CD8-positive, alpha-beta memory T cell (primary cell): ENCODE results near the gene JKAMP. TPM values are rescaled to one million over a fixed set of nuclear protein-coding genes. Genes with fewer than 3 reads are reported as not detected.

Experiments
- CTCF ChIA-PET: fragments of 350-600 bp; sonication (Branson Sonifier 250); formaldehyde crosslinking; loops from one replicate; lab custom pipeline; 2021; ENCODE audit warnings: antibody characterized with exemption; lab: Charles Lee
- POLR2A ChIA-PET: fragments of 350-600 bp; sonication (Branson Sonifier 250); formaldehyde crosslinking; loops from one replicate; lab custom pipeline; 2021; ENCODE audit warnings: antibody characterized with exemption; lab: Charles Lee
- DNase-seq, 5 donors: peaks; one replicate each; pipeline versions ENCODE4 v3.0.0 to v3.0.0-alpha.2; 2020 to 2022; ENCODE audit warnings: mixed read lengths in 1 of 5
- H3K27ac ChIP-seq: one replicate; pipeline ENCODE4 v1.7.0; 2013; ENCODE audit warnings: low read depth, mild to moderate bottlenecking, low read length, moderate library complexity
- H3K27me3 ChIP-seq: 2 replicates; pipeline ENCODE4 v1.7.0; 2013; ENCODE audit warnings: low read length, mild to moderate bottlenecking; ENCODE audit not compliant: insufficient read depth, poor library complexity, severe bottlenecking
- H3K36me3 ChIP-seq: 2 replicates; pipeline ENCODE4 v1.7.0; 2013; ENCODE audit warnings: mild to moderate bottlenecking, low read length, moderate library complexity; ENCODE audit not compliant: insufficient read depth
- H3K4me1 ChIP-seq: 2 replicates; pipeline ENCODE4 v1.7.0; 2013; ENCODE audit warnings: mild to moderate bottlenecking, low read length, moderate library complexity; ENCODE audit not compliant: insufficient read depth
- H3K4me3 ChIP-seq: 2 replicates; pipeline ENCODE4 v1.7.0; 2013; ENCODE audit warnings: mild to moderate bottlenecking, low read length
- H3K9me3 ChIP-seq: 2 replicates; pipeline ENCODE4 v1.7.0; 2013; ENCODE audit warnings: mild to moderate bottlenecking, low read length
- H3K27ac Mint-ChIP-seq, 8 donors: one replicate each; pipeline ENCODE4 v1.8.0; 2020 to 2021; ENCODE audit warnings: mixed read lengths in 8 of 8, mild to moderate bottlenecking in 6 of 8, inconsistent platforms in 3 of 8, moderate library complexity in 3 of 8
- H3K27me3 Mint-ChIP-seq, 2 donors: one replicate each; pipeline ENCODE4 v1.8.0; 2020 to 2021; ENCODE audit warnings: mixed read lengths in 2 of 2, mild to moderate bottlenecking in 1 of 2, moderate library complexity in 1 of 2
- H3K36me3 Mint-ChIP-seq, 3 donors: one replicate each; pipeline ENCODE4 v1.8.0; 2020 to 2021; ENCODE audit warnings: mixed read lengths in 3 of 3, inconsistent platforms in 1 of 3, mild to moderate bottlenecking in 1 of 3
- H3K4me1 Mint-ChIP-seq, 3 donors: one replicate each; pipeline ENCODE4 v1.8.0; 2020 to 2021; ENCODE audit warnings: mixed read lengths in 3 of 3, inconsistent platforms in 1 of 3, mild to moderate bottlenecking in 1 of 3
- H3K4me3 Mint-ChIP-seq, 7 donors: one replicate each; pipeline ENCODE4 v1.8.0; 2020 to 2021; ENCODE audit warnings: mixed read lengths in 7 of 7, mild to moderate bottlenecking in 6 of 7, moderate library complexity in 4 of 7, inconsistent platforms in 2 of 7
- H3K9me3 Mint-ChIP-seq, 5 donors: one replicate each; pipeline ENCODE4 v1.8.0; 2020 to 2022; ENCODE audit warnings: mixed read lengths in 5 of 5, mild to moderate bottlenecking in 3 of 5, moderate library complexity in 2 of 5, inconsistent platforms in 1 of 5
- polyA plus RNA-seq: library from polyadenylated mRNA; unstranded; fragments of 300-500 nt; fragmentation: Illumina TruSeq; gene quantifications from one replicate; pipeline ENCODE4 v1.2.3, GENCODE V29; 2021
- total RNA-seq, 2 experiments: library from RNA; stranded (reverse); gene quantifications; one replicate each; pipeline ENCODE4 v1.2.3, GENCODE V29; 2021

The JKAMP gene
- total and polyA plus RNA-seq, 3 experiments from 2014 or later, result 22.3 to 57.0 (median 30.4) TPM

DNA sequence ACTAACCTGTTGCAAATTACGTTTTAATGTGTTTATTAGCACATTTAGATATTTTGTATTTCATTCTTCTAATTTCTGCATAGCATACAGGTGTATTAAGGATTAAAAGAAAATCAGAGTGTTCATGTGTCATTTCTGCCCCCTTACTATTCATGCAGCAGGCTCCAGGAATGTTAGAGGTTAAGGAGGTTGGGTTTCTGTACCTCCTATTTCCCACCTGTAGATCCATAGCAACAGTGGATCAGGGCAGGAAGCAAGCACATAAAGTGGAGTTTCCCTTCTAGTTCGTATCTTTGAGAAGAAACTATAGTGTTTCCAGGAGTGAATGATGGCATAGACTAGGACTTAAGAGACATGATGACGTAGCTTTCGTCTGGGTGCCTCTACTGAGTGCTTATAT lies 18.9 kb downstream of the JKAMP start:
- Histone ChIP-seq H3K27ac (no peak overlapping the region), H3K4me1 (peaks cover 6% of the 10 kb centered on the region), H3K27me3 (no peaks in the 10 kb centered on the region), H3K36me3 (no peaks in the 10 kb centered on the region), H3K9me3 (no peaks in the 10 kb centered on the region), H3K4me3 (no peak overlapping the region)
- ChIA-PET POLR2A (no interaction called here), CTCF (interaction anchor here (1.7 kb wide), 1 partner anchor 34 kb away, joined by 4 read pairs; no protein-coding TSS in a partner anchor)
- Mint-ChIP-seq H3K27me3 (no peaks in the 10 kb centered on the region), H3K4me3 (no peak overlapping the region), H3K4me1 (peaks cover 22 to 30% (median 22%) of the 10 kb centered on the region in 3 donors), H3K27ac (peak overlapping the region in 1 of 8 donors; percentile 58), H3K36me3 (peaks cover 0 to 32% (median 4%) of the 10 kb centered on the region in 3 donors), H3K9me3 (no peaks in the 10 kb centered on the region)
- DNase-seq, result no peak

DNA sequence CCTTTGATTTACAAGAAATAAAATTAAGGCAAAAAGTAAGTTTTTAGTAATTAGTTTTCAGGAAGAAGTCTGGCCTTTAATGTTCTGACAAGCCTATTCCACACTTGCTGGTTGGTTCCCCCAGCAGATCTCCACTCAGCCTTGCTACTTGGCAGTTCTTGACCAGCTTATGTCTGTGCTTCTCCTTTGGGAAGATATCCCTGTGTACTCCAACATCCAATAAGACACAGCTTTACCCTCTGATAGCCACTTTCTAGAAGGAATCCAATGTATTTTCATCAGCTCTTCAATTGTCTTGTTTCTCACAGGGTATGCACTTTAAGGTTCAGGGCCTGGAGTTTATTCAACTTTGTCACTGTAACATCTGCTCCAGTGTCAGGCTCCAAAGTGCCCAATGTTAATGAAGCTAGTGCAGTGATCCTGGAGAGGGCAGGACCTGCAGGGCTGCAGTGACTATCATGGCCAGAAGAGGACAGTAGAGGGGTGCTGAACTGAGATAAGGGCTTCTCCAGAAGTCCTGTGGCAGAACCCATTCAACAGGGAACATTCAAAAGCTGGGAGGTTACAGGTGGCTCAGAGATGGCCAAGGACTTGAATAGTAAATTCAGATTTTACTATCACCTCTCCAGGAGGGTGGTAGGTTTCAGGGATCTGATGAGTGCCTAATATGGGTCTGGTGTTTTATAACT lies 22.9 kb downstream of the JKAMP start:
- Histone ChIP-seq H3K4me1 (peaks cover 6% of the 10 kb centered on the region), H3K4me3 (no peak overlapping the region), H3K27ac (no peak overlapping the region), H3K9me3 (no peaks in the 10 kb centered on the region), H3K27me3 (no peaks in the 10 kb centered on the region), H3K36me3 (no peaks in the 10 kb centered on the region)
- H3K4me3 Mint-ChIP-seq, result no peak overlapping the region
- peak overlapping the region in 1 of 8 donors; percentile 37 for H3K27ac Mint-ChIP-seq
- DNase-seq, result peak; percentile 2 to 59 (median 12)
- H3K27me3 Mint-ChIP-seq, result peaks cover 5 to 14% of the 10 kb centered on the region in 2 donors
- no peaks in the 10 kb centered on the region for H3K9me3 Mint-ChIP-seq
- ChIA-PET CTCF (interaction anchor here (1.0 to 1.1 kb wide), 4 partner anchors 23 to 70 kb away, joined by 4 to 5 read pairs (median 4); partner anchors contain the start of genes JKAMP and L3HYPDH), POLR2A (no interaction called here)
- peaks cover 11 to 21% (median 14%) of the 10 kb centered on the region in 3 donors for H3K4me1 Mint-ChIP-seq
- peaks cover 0 to 11% (median 1%) of the 10 kb centered on the region in 3 donors for H3K36me3 Mint-ChIP-seq

DNA sequence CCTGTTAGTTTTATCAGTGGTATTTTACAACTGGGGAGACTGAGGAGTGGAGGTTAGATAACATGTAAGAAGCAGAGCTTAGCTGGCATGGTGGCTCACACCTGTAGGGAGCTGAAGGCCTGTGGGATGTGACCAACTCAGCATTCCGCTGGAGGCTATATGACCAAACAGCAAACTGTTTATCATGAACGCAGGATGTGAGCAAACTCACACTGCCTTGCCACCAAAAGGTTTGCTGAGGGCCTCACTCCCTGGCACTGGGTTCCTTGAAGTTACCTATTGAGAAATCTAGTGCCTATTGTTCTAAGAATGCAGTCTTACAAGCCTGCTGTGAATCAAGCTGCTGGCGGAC lies 23.4 kb downstream of the JKAMP start:
- H3K4me3 Mint-ChIP-seq, result no peak overlapping the region
- no peak overlapping the region for H3K27ac ChIP-seq
- H3K9me3 Mint-ChIP-seq, result no peaks in the 10 kb centered on the region
- H3K4me1 Mint-ChIP-seq, result peaks cover 10 to 18% (median 14%) of the 10 kb centered on the region in 3 donors
- ChIA-PET CTCF (interaction anchor here (1.0 to 1.1 kb wide), 4 partner anchors 24 to 70 kb away, joined by 4 to 5 read pairs (median 4); partner anchors contain the start of genes JKAMP and L3HYPDH), POLR2A (no interaction called here)
- H3K27ac Mint-ChIP-seq, result no peak overlapping the region
- peaks cover 0 to 8% (median 0%) of the 10 kb centered on the region in 3 donors for H3K36me3 Mint-ChIP-seq
- no peaks in the 10 kb centered on the region for H3K36me3 ChIP-seq
- peaks cover 6% of the 10 kb centered on the region for H3K4me1 ChIP-seq
- no peaks in the 10 kb centered on the region for H3K9me3 ChIP-seq
- H3K27me3 ChIP-seq, result no peaks in the 10 kb centered on the region
- H3K4me3 ChIP-seq, result no peak overlapping the region
- DNase-seq, result no peak
- peaks cover 8 to 16% of the 10 kb centered on the region in 2 donors for H3K27me3 Mint-ChIP-seq

DNA sequence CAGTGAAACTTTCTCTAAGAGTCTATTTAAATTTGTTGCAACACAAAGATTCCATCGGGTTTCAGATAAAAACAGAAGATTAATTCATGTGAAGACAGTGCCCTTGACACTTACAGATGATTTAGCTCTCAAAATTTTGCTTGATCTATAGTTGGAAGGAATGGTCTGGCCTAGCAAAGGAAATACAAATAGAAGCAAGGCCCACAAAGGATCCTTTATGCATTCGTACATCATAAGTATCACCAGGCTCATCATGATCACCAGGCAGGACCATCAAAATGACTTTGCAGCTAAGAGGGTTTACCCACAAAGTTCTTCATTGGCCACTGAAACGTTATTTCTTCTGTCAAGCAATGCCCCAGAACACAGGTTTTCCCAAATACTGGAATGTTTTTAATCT lies 24.8 kb downstream of the JKAMP start:
- H3K4me1 Mint-ChIP-seq, result peaks cover 6 to 13% (median 9%) of the 10 kb centered on the region in 3 donors
- H3K4me1 ChIP-seq, result peaks cover 6% of the 10 kb centered on the region
- peaks cover 0 to 2% (median 0%) of the 10 kb centered on the region in 3 donors for H3K36me3 Mint-ChIP-seq
- H3K4me3 ChIP-seq, result no peak overlapping the region
- DNase-seq, result no peak
- no peaks in the 10 kb centered on the region for H3K9me3 ChIP-seq
- no peak overlapping the region for H3K27ac Mint-ChIP-seq
- H3K27ac ChIP-seq, result no peak overlapping the region
- no peak overlapping the region for H3K4me3 Mint-ChIP-seq
- H3K27me3 ChIP-seq, result no peaks in the 10 kb centered on the region
- H3K9me3 Mint-ChIP-seq, result no peaks in the 10 kb centered on the region
- ChIA-PET CTCF (no interaction called here), POLR2A (no interaction called here)
- no peaks in the 10 kb centered on the region for H3K36me3 ChIP-seq
- H3K27me3 Mint-ChIP-seq, result peaks cover 8 to 22% of the 10 kb centered on the region in 2 donors

DNA sequence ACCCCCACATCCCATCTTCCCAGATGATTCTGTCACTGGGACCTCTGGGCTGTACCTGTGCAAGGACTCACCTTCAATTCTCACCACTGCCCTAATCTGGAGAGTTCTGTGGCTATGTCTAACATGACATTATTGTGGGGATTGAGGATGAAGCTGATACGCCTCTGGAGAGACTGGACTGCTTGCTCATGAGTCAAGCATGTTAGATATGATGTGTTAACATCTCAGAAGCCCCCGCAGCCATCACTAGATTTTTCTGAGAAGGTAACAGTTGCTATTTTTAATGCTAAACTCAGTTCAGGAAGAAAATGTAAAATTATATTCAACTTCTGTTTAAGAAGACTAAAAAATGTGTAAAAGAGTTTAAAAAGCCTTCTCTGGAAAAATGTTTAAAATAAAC lies 25.7 kb downstream of the JKAMP start:
- H3K27me3 ChIP-seq, result no peaks in the 10 kb centered on the region
- no peak for DNase-seq
- Mint-ChIP-seq H3K4me3 (no peak overlapping the region), H3K27ac (no peak overlapping the region), H3K9me3 (no peaks in the 10 kb centered on the region), H3K27me3 (peaks cover 8 to 28% of the 10 kb centered on the region in 2 donors), H3K4me1 (peaks cover 0 to 4% (median 0%) of the 10 kb centered on the region in 3 donors), H3K36me3 (no peaks in the 10 kb centered on the region)
- peaks cover under 1% of the 10 kb centered on the region for H3K4me1 ChIP-seq
- H3K36me3 ChIP-seq, result no peaks in the 10 kb centered on the region
- no peaks in the 10 kb centered on the region for H3K9me3 ChIP-seq
- CTCF ChIA-PET, result no interaction called here
- no peak overlapping the region for H3K27ac ChIP-seq
- POLR2A ChIA-PET, result no interaction called here
- H3K4me3 ChIP-seq, result no peak overlapping the region

DNA sequence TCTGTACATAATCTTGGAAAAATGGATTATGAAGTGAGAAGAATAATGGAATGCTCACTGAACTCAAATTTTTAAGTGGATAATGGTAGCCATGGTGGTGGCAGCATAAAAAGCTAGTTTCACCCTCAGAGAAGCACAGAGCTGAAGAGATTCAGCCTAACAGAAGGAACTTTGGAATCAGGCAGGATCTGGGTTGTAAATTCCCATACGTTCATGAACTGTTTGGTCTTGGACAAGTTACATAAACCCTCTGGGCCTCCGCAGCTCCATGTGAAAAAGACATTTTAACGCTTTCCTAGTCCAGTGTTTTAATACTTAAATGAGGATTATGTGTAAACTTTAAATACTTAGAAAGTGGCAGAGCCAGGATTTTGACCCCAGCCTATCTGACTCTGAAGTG lies 26.6 kb downstream of the JKAMP start:
- no peaks in the 10 kb centered on the region for H3K36me3 ChIP-seq
- peaks cover 10 to 32% of the 10 kb centered on the region in 2 donors for H3K27me3 Mint-ChIP-seq
- no peaks in the 10 kb centered on the region for H3K36me3 Mint-ChIP-seq
- H3K4me1 Mint-ChIP-seq, result no peaks in the 10 kb centered on the region
- no peaks in the 10 kb centered on the region for H3K9me3 ChIP-seq
- no peak overlapping the region for H3K27ac Mint-ChIP-seq
- no peaks in the 10 kb centered on the region for H3K27me3 ChIP-seq
- POLR2A ChIA-PET, result no interaction called here
- CTCF ChIA-PET, result no interaction called here
- no peak overlapping the region for H3K4me3 ChIP-seq
- H3K27ac ChIP-seq, result no peak overlapping the region
- H3K4me1 ChIP-seq, result no peaks in the 10 kb centered on the region
- H3K4me3 Mint-ChIP-seq, result no peak overlapping the region
- no peaks in the 10 kb centered on the region for H3K9me3 Mint-ChIP-seq
- no peak for DNase-seq

DNA sequence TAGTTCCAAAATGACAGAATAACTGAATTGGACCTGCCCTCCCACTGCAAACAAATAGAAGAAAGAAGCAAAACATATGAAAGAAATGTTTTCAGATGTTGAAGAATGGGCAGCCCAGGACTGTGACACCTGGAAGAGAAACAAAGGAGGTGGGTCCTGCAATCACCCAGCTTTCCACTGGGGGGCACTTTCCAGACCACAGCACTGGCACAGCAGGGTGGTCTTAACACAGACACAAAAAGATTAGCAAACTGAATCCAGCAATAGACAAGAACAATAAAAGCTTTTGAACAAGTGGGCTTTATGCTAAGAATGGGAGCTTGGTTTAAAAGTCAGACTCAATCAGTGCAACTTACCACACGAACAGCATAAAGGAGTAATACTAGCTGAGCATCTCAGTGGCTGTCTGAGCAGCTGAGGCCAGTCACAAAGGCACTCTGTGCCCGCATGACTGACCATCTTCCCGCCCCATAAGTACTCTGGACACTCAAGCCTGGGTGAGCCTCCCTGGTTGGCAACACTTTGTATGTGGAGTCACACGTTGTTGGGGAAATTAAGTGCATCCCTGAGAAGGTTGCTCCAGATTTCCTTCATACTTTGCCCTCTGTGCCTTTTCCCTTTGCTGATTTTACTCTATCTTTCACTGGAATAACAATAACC lies 27.7 kb downstream of the JKAMP start:
- Mint-ChIP-seq H3K4me3 (no peak overlapping the region), H3K27ac (no peak overlapping the region), H3K9me3 (no peaks in the 10 kb centered on the region), H3K27me3 (peaks cover 10 to 32% of the 10 kb centered on the region in 2 donors), H3K4me1 (no peaks in the 10 kb centered on the region), H3K36me3 (no peaks in the 10 kb centered on the region)
- H3K27ac ChIP-seq, result no peak overlapping the region
- no peaks in the 10 kb centered on the region for H3K9me3 ChIP-seq
- POLR2A ChIA-PET, result no interaction called here
- CTCF ChIA-PET, result no interaction called here
- no peak for DNase-seq
- H3K36me3 ChIP-seq, result no peaks in the 10 kb centered on the region
- no peak overlapping the region for H3K4me3 ChIP-seq
- H3K27me3 ChIP-seq, result no peaks in the 10 kb centered on the region
- no peaks in the 10 kb centered on the region for H3K4me1 ChIP-seq

DNA sequence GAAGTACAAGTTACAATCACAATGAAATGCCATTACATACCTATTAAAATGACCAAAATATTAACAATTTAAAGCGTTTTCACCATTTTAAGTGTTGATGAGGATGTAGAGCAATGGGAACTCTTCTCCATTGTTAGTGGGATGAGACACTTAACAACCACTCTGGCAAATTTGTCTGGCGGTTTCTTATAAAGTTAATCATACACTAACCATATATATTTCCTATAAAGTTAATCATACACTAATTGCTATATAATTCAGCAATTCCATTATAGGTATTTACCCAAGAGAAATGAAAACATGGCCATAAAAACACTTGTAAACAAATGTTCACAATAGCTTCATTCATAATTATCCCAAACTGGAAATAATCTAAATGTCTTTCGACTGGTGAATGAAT lies 35.9 kb downstream of the JKAMP start:
- Histone ChIP-seq H3K27me3 (no peaks in the 10 kb centered on the region), H3K9me3 (no peaks in the 10 kb centered on the region), H3K27ac (no peak overlapping the region), H3K36me3 (no peaks in the 10 kb centered on the region), H3K4me3 (no peak overlapping the region), H3K4me1 (no peaks in the 10 kb centered on the region)
- no peak for DNase-seq
- ChIA-PET CTCF (no interaction called here), POLR2A (no interaction called here)
- no peaks in the 10 kb centered on the region for H3K9me3 Mint-ChIP-seq
- no peaks in the 10 kb centered on the region for H3K36me3 Mint-ChIP-seq
- no peak overlapping the region for H3K27ac Mint-ChIP-seq
- H3K27me3 Mint-ChIP-seq, result peaks cover 2 to 12% of the 10 kb centered on the region in 2 donors
- no peaks in the 10 kb centered on the region for H3K4me1 Mint-ChIP-seq
- no peak overlapping the region for H3K4me3 Mint-ChIP-seq
